Stimulated activated CD8-positive, alpha-beta memory T cell treated with anti-CD3 and anti-CD28 coated beads, Interleukin-7, amount 100 ng/mL, for 24 hours (primary cell): Measurements from ENCODE around the gene RILP.
"Not testable (repeated sequence)": the region's sequence is repeated elsewhere in the genome, so short reads cannot be mapped to it uniquely, and the experiment has no call there.

Source experiments
- DNase-seq: peaks from one replicate; pipeline ENCODE4 v3.0.0-alpha.2; 2020; ENCODE audit warnings: low read depth

Gene RILP

GRCh38 chr17:1649844-1650501 is at the start of gene RILP:
TSS of gene RILP (minus strand) at chr17:1649866. CDS start at chr17:1649804, 62 bp downstream.
- DNase-seq, result no peak

- DNase-seq, result no peak
These were observed 48.0 kb upstream of the RILP start for GRCh38 chr17:1697681-1698080.

GRCh38 chr17:1695365-1695764 is 45.7 kb upstream of the RILP start:
- no peak for DNase-seq

- no peak for DNase-seq
These were observed 43.7 kb upstream of the RILP start for GRCh38 chr17:1693339-1693738.

- no peak for DNase-seq
These were observed 41.0 kb upstream of the RILP start for GRCh38 chr17:1690544-1691221.

- DNase-seq, result not testable (repeated sequence)
These were observed 38.7 kb upstream of the RILP start for GRCh38 chr17:1688405-1688804.

GRCh38 chr17:1686086-1686485 is 36.4 kb upstream of the RILP start:
- no peak for DNase-seq

- DNase-seq, result peak; percentile 95
These were observed 34.9 kb upstream of the RILP start, which contains the start of gene PRPF8 for GRCh38 chr17:1684378-1685189. TSS of gene PRPF8 (minus strand) at chr17:1684867. CDS start at chr17:1684571, 296 bp downstream.

GRCh38 chr17:1683459-1683858 is 33.8 kb upstream of the RILP start:
- no peak for DNase-seq

GRCh38 chr17:1676401-1676800 is 26.7 kb upstream of the RILP start:
- DNase-seq, result no peak

- no peak for DNase-seq
These were observed 23.5 kb upstream of the RILP start for GRCh38 chr17:1673041-1673785.

- not testable (repeated sequence) for DNase-seq
These were observed 14.3 kb upstream of the RILP start for GRCh38 chr17:1663934-1664333.

- DNase-seq, result no peak
These were observed 11.4 kb upstream of the RILP start for GRCh38 chr17:1661045-1661444.

- DNase-seq, result no peak
These were observed 8.4 kb upstream of the RILP start for GRCh38 chr17:1658100-1658499.

GRCh38 chr17:1653735-1654134 is 4.1 kb upstream of the RILP start:
- no peak for DNase-seq

- DNase-seq, result not testable (repeated sequence)
These were observed 3.1 kb upstream of the RILP start for GRCh38 chr17:1652794-1653193.

- no peak for DNase-seq
These were observed 1.8 kb upstream of the RILP start for GRCh38 chr17:1651559-1651844.

- no peak for DNase-seq
These were observed 1.3 kb upstream of the RILP start for GRCh38 chr17:1650731-1651558.

GRCh38 chr17:1648963-1649843 is 463 bp downstream of the RILP start:
- peak; percentile 78 for DNase-seq

GRCh38 chr17:1648173-1648962 is 1.3 kb downstream of the RILP start:
- no peak for DNase-seq
